Glutamatergic neuron (in vitro differentiated cells): ENCODE results near the gene CCIN. TPM values are rescaled to one million over a fixed set of nuclear protein-coding genes. Genes with fewer than 3 reads are reported as not detected.

Experiments
- DNase-seq: peaks from one replicate; pipeline ENCODE4 v3.0.0; 2022
- H3K27ac Mint-ChIP-seq: one replicate; pipeline ENCODE4 v1.8.0; 2020; ENCODE audit warnings: mild to moderate bottlenecking, mixed read lengths, inconsistent platforms; ENCODE audit not compliant: unreplicated experiment
- H3K27me3 Mint-ChIP-seq: one replicate; pipeline ENCODE4 v1.8.0; 2020; ENCODE audit warnings: mild to moderate bottlenecking, moderate library complexity, mixed read lengths, inconsistent platforms; ENCODE audit not compliant: unreplicated experiment
- H3K36me3 Mint-ChIP-seq: one replicate; pipeline ENCODE4 v1.8.0; 2020; ENCODE audit warnings: mild to moderate bottlenecking, mixed read lengths, inconsistent platforms; ENCODE audit not compliant: unreplicated experiment
- H3K4me1 Mint-ChIP-seq: one replicate; pipeline ENCODE4 v1.8.0; 2020; ENCODE audit warnings: mild to moderate bottlenecking, low read depth, mixed read lengths, inconsistent platforms; ENCODE audit not compliant: unreplicated experiment
- H3K4me3 Mint-ChIP-seq: one replicate; pipeline ENCODE4 v1.8.0; 2020; ENCODE audit warnings: mild to moderate bottlenecking, mixed read lengths, inconsistent platforms; ENCODE audit not compliant: unreplicated experiment
- H3K9me3 Mint-ChIP-seq: one replicate; pipeline ENCODE4 v1.8.0; 2020; ENCODE audit warnings: mild to moderate bottlenecking, moderate library complexity, mixed read lengths, inconsistent platforms; ENCODE audit not compliant: unreplicated experiment
- CTCF ChIP-seq: fragments of 200-600 bp; sonication (generic); IDR thresholded peaks from one replicate; pipeline ENCODE4 v1.5.0; 2021; ENCODE audit not compliant: partially characterized antibody, unreplicated experiment
- total RNA-seq: library from RNA; stranded (reverse); fragmentation: NEBNext Ultra II Directional; extraction: Animal tissue kit (Norgen Biotek cat#: 25700); gene quantifications from one replicate; pipeline ENCODE4 v1.2.1, GENCODE V29; 2021; ENCODE audit not compliant: unreplicated experiment

The CCIN gene
- total RNA-seq, 1 donor from 2014 or later: 0.22 TPM

- Mint-ChIP-seq H3K27ac (no peak overlapping the region), H3K4me1 (peaks cover 25% of the 10 kb centered on the region), H3K27me3 (no peaks in the 10 kb centered on the region), H3K9me3 (peaks cover 3% of the 10 kb centered on the region), H3K4me3 (no peak overlapping the region), H3K36me3 (peaks cover 21% of the 10 kb centered on the region)
- TF ChIP-seq CTCF: no peak
- no peak for DNase-seq
These were observed 24.6 kb upstream of the CCIN start for GRCh38 chr9:36144309-36145232.

- H3K4me3 Mint-ChIP-seq: no peak overlapping the region
- H3K27ac Mint-ChIP-seq: no peak overlapping the region
- no peak for TF ChIP-seq CTCF
- peaks cover 21% of the 10 kb centered on the region for H3K36me3 Mint-ChIP-seq
- H3K27me3 Mint-ChIP-seq: no peaks in the 10 kb centered on the region
- DNase-seq: no peak
- peaks cover 15% of the 10 kb centered on the region for H3K4me1 Mint-ChIP-seq
- peaks cover 3% of the 10 kb centered on the region for H3K9me3 Mint-ChIP-seq
These were observed 23.2 kb upstream of the CCIN start for GRCh38 chr9:36145970-36146369.

- Mint-ChIP-seq H3K36me3 (peaks cover 21% of the 10 kb centered on the region), H3K9me3 (peaks cover 3% of the 10 kb centered on the region), H3K27ac (no peak overlapping the region), H3K27me3 (no peaks in the 10 kb centered on the region), H3K4me1 (peaks cover 10% of the 10 kb centered on the region), H3K4me3 (no peak overlapping the region)
- DNase-seq: no peak
- no peak for TF ChIP-seq CTCF
These were observed 22.5 kb upstream of the CCIN start for GRCh38 chr9:36146651-36147050.

GRCh38 chr9:36147441-36148175 is 21.6 kb upstream of the CCIN start:
- Mint-ChIP-seq H3K4me1 (peaks cover 3% of the 10 kb centered on the region), H3K9me3 (peaks cover 3% of the 10 kb centered on the region), H3K36me3 (peaks cover 21% of the 10 kb centered on the region), H3K27me3 (no peaks in the 10 kb centered on the region), H3K27ac (no peak overlapping the region), H3K4me3 (no peak overlapping the region)
- no peak for TF ChIP-seq CTCF
- no peak for DNase-seq
